DOHH2 (cell line): ENCODE data around the gene KRT73.

Experiments
- CTCF ChIP-seq: fragments of 200-600 bp; sonication (generic); IDR thresholded peaks from one replicate; pipeline ENCODE4 v1.5.1; 2014; ENCODE audit warnings: antibody characterized with exemption, mild to moderate bottlenecking, low read depth, low read length; ENCODE audit not compliant: poor library complexity, severe bottlenecking
- EZH2phosphoT487 ChIP-seq: fragments of 200-600 bp; sonication (generic); IDR thresholded peaks from 2 replicates; pipeline ENCODE4 v1.6.1; 2017; ENCODE audit warnings: borderline replicate concordance, mild to moderate bottlenecking, antibody characterized with exemption, low read length, moderate library complexity, mixed read lengths

GRCh38 chr12:52647601-52648000 is 29.2 kb upstream of the KRT73 start:
- no peak for TF ChIP-seq CTCF
- TF ChIP-seq EZH2phosphoT487: no peak
